Right renal cortex interstitium (tissue), 3 donors: Measurements from ENCODE around the gene CLBA1. TPM values are rescaled to one million over a fixed set of nuclear protein-coding genes. Genes with fewer than 3 reads are reported as not detected.

ENCODE experiments used
- DNase-seq, 3 donors: peaks; one replicate each; pipeline ENCODE4 v3.0.0-alpha.2; 2013; ENCODE audit warnings: low read depth in 3 of 3, low spot score in 2 of 3
- polyA plus RNA-seq, 3 donors: library from polyadenylated mRNA; unstranded; fragments of 120-200 nt; gene quantifications; one replicate each; pipeline ENCODE4 v1.2.1, GENCODE V29; 2013; ENCODE audit not compliant: insufficient read length in 3 of 3

Gene CLBA1
- polyA plus RNA-seq, 3 donors, result 22.0 to 22.3 (median 22.0) TPM

DNA sequence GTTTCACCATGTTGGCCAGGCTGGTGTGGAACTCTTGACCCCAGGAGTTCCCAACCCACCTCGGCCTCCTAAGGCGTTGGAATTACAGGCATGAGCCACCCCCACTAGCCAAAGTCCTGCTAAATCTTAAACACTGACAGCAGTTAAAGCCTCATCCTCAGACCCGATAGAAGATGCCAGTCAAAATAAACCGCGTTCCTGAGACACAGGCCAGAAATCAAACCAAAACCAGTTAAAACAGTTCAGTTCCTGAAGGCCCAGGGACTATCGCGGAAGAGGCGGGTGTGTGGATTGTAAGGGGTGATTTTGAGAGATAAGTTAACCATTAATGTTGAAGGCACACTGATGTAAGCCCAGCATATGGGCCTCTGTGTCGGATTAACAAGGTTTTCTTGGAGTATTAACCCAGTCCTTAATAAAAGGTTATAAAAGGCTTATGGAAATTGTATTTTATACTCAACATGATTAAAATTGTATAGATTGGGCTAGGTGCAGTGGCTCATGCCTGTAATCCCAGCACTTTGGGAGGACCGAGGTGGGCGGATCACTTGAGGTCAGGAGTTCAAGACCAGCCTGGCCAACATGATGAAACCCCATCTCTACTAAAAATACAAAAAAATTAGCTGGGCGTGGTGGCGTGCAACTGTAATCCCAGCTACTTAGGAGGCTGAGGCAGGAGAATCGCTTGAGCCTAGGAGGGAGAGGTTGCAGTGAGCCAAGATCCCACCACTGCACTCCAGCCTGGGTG, 54.0 kb downstream of the CLBA1 start:
- DNase-seq, result no peak

DNA sequence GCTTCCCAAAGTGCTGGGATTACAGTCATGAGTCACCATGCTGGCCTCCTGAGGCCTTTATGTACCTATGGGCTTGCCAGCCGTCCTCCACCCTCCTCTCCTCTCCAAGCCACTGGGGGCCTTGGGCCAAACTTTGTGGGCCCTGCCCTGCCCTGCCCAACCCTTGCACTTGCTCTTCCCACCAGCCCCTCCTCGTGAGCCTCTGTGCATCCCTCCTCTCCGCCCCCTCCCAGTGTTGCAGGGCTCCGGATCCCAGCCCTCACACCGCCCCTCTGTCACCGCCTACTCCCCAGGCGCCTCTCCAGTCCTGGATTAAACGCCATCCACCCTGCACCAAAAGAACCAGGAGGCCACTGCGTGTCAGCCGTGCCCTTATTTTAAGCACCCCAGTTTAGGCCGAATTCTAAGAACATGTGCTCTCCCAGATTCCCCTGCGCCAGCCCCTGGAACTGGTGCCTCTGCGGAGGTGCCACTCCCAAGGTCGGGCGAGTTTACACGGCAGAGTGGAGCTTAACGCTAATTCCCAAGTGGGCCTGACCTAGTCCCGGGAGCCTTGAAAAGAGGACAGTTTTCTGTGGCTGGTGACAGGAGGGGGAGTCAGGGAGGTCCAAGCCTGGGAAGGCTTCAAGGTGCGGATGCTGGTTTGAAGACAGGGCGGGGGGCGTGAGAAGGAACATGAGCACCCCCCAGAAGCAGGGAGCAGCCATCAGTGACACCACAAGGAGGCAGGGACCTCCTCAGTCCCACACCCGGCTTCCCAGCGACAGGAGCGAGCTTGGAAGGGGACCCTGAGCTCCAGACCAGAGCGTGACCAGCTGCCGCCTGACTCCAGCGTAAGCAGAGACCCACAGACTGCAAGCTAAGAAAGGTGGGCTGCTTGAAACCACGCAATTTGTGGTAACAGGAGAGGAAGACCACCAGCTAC, 56.5 kb downstream of the CLBA1 start:
- DNase-seq, result no peak

- DNase-seq, result no peak
Measured at GRCh38 chr14:105042813-105043212, 57.2 kb downstream of the CLBA1 start.

- no peak for DNase-seq
Measured at GRCh38 chr14:105043641-105044040, 58.1 kb downstream of the CLBA1 start.

Other genes with a start within 250 kb of the CLBA1 start
- 10 to 100 TPM; 45.3 to 63.5 (median 54.5) TPM for gene SIVA1, start 232.6 kb upstream of the CLBA1 start, polyA plus RNA-seq
- 100 to 1,000 TPM; 103 to 107 (median 105) TPM for gene AKT1, start 190.0 kb upstream of the CLBA1 start, polyA plus RNA-seq
- 1 to 10 TPM; 3.8 to 4.4 (median 3.8) TPM for gene ZBTB42, start 184.7 kb upstream of the CLBA1 start, polyA plus RNA-seq
- gene CEP170B, start 120.5 kb upstream of the CLBA1 start, polyA plus RNA-seq, result 1 to 10 TPM; 8.1 to 9.8 (median 9.5) TPM
- gene PLD4, start 60.9 kb upstream of the CLBA1 start, polyA plus RNA-seq, result 1 to 10 TPM; 2.6 to 3.2 (median 3.2) TPM
- 1 to 10 TPM; 1.4 to 2.2 (median 2.0) TPM for gene AHNAK2, start 7.4 kb upstream of the CLBA1 start, polyA plus RNA-seq
- gene CDCA4, start 35.3 kb downstream of the CLBA1 start, polyA plus RNA-seq, result 10 to 100 TPM; 17.4 to 19.3 (median 18.7) TPM
- under 1 TPM; 0.28 to 0.40 (median 0.32) TPM for gene GPR132, start 79.6 kb downstream of the CLBA1 start, polyA plus RNA-seq
- gene JAG2, start 183.0 kb downstream of the CLBA1 start, polyA plus RNA-seq, result 1 to 10 TPM; 6.6 to 8.0 (median 7.1) TPM
- 10 to 100 TPM; 19.2 to 26.0 (median 21.0) TPM for gene NUDT14, start 195.5 kb downstream of the CLBA1 start, polyA plus RNA-seq